ENCODE data around the gene NLRP1.

NLRP1 gene

DNA sequence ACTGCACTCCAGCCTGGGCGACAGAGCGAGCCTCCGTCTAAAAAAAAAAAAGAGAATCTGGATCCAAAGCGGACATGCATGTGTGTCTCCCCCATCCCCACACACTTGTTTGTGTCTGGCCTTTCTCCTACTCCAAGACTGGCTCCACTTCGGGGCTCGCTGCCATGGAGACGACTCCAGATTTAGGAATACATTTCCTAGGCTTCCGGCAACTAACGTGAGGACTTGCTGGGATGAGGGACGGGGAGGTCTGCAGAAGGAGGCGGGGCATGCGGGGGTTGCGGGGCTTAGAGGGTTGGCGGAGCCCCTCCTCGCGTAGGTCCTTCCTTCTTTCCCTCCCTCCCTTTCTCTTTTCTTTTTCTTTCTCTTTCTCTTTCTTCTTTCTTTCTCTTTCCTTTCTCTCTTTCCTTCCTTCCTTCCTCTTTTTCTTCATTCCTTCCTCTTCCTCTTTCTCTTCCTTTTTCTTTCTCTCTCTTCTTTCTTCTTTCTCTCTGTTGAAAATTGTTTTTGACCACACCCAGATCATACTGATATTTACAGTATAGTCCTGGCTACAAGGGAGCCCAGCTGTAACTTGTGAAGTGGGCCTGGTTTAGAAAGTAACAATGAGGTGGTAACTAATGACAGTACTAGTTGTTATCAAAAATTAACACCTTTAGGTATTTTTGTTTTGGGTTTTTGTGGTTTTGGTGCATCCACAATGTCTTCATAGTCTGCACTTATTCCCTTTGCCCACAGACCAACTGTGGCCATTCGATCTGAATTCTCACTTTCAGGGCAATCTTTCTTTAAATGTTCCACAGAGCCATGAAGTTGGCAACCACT, 72.7 kb downstream of the NLRP1 start:
- DNase-seq, result no peak

DNA sequence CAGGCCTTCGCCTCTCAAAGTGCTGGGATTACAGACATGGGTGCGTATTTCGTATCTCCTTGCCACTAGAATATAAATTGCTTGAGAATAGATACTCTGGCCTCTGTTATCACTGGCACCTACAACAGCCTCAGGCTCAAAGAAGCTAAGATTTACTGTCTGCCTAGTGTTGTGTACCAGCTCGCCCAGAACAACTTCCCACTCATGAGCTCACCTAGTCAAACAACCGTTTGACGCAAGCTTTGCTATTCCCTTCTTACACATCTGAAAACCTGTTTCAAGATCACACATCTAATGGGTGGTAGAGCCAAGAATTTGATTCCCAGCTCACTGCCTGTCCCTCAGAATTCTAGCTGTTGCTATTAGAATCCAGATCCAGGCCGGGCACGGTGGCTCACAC, 73.5 kb downstream of the NLRP1 start:
- DNase-seq, result no peak

DNA sequence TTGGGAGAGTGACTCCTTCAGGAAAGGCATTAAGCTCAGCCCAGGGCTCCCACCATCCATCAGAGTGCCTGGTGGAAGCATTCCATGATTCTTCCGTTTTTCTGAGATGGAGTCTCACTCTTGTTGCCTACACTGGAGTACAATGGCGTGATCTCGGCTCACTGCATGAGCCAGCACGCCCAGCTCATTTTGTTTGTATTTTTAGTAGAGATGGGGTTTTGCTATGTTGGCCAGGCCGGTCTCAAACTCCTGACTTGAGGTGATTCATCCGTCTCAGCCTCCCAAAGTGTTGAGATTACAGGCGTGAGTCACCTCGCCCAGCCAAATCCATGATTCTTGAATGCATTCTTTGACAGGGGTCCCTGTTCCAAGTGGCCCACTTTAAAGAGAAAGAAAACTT, 74.8 kb downstream of the NLRP1 start:
- no peak for DNase-seq

DNA sequence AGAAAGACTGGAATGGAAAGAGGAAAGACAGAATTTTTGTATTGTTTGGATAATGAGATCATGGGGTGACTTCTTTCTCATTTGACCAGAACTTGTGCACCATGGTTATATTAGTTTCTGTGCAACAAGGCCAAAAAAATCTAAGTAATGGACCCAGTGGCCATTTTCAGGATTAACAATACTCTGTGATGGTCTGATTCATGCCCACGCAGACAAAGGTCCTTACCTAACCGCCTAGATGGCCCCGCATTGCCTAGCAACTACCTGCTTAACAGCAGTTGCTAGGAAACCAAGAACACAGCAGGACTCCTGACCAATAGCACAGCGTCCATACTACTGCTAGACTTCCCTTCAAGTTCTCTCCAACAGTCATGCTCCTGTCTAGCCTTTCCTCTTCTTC, 75.5 kb downstream of the NLRP1 start:
- DNase-seq, result peak; percentile 52

DNA sequence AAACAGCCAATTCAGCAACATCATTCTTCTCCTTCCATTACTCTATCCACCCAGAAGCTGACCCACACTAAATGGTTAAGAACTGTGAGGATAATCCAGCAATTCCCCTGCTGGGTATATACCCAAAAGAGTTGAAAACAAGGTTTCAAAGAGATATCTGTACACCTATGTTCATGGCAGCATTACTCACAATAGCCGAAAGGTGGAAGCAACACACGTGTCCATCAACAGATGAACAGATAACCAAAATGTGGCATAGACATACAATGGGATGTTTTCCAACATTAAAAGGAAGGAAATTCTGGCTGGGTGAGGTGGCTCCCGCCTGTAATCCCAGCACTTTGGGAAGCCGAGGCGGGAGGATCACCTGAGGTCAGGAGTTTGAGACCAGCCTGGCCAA, 78.0 kb downstream of the NLRP1 start:
- DNase-seq, result no peak

DNA sequence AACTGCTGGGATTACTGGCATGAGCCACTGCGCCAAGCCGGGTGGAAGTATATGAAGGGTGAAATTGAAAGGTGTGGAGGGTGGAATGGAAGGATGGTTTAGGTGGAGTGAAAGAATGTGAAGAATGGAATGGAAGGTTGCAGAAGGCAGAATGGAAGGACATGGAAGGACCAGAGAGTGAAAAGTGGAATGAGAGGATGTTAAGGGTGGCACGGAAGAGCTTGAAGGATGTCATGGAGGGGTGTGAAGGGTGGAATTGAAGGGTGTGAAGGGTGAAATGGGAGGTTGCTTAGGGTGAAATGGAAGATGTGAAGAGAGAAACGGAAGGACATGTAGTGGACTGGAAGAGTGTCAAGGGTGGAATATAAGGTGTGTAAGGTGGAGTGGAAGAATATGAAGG, 81.8 kb downstream of the NLRP1 start:
- DNase-seq, result no peak

DNA sequence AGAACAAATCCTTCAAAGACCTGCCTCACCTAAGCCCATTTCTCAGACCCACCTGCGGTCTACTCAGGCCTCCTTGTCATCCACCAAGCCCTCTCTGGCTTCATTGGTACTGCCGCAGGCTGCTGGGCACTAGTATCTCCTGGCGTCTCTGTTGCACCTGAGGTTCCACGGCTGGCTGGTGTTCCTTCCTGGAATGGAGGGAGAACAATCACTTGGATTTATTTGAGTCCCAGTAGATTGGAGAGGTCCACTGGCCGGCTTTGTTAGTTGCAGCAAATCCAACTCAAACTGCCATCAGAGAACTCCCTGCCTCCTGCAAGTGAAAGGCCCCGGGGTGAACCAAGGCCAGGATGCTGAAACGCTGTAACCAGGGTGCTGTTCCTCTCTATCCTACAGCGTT, 82.6 kb downstream of the NLRP1 start:
- no peak for DNase-seq

DNA sequence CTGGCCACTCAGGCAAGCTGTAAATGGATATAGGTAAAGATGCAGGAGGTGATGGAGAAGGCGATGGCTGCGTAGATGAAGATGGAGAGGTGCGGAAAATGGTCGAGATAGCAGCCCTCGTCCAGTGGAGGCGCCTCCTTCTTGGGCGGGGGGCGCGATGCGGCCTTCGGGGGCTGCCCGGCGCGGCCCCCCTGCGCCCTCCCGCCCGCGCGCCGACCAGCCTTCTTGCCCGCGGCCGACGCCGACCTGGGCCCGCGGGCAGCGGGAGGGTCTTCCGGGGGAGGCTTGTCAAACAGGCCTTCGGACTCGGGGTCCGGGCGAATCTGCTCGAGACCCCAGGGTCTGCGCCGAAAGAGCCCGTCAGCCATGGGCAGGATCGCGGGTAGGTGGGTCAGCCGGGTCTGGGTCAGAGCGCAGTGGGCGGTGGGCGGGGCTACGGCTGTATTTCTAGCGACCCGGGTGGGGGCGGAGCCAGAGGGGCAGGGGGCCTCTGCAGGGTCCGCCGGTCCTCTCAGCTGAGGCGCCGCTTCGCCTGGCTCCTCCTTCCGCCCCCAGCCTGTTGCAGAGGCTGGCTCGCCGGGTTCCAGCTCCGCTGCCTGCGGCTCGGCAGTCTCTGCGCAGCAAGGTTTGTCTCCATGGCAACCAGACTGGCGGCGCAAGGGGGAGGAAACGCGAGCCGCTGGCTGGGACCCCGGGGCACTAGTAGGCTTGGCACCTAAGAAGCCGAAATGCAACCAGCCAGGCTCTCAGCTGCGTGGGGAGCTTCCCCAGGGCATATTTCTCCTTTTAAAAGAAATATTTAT, 83.5 kb downstream of the NLRP1 start:
- no peak for DNase-seq

DNA sequence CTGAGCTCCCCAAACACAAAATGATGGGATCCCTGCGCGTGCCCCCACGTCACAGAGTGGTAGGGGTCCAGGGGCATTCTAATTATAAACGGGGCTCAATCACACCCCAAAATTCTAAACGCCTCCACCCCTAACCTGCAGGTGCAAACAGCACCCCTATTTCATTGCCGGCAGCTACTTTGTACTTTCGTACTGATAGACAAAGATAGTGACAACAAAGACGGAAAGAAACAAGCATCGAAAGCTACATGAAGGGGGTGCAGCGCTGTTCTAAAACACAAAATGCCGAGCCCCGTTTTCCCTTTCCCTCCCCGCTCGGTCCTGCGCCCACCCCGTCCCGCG, 84.1 kb downstream of the NLRP1 start:
- no peak for DNase-seq

DNA sequence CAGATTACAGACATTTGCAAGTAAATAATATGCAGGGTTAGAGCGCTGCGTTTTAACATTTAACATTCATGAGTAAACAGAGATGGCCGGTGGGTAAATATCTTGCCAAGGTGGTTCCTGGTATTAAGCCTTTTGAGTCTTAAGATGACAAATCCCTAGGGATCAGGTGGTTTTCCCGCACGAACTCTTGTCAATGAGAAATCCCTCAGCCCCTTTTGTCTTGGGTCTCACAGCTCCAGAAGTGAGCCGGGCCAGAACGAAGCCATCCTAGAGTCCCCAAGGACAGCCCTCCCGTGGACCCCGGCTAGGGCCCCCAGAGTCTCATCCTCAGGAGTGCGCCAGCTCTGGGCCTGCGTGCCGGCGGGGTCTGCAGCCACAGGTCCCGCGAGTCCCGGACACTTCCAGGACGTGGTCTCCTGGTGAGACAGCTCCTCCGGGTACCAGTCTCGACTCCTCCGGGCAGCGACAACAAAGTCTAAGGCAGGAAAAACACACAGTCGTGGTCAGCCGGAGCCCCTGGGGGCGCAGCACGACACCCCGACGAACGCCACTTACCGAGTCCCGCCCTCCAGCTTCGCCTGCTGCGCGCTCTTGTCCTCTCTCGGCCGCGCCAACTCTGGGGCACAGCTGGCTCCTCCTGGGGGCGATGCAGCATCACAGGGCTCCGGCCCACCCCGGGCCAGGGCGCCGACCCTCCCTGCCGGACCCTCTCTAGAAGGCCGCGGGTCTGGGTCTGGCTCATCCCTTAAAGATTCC, 84.7 kb downstream of the NLRP1 start:
- no peak for DNase-seq

DNA sequence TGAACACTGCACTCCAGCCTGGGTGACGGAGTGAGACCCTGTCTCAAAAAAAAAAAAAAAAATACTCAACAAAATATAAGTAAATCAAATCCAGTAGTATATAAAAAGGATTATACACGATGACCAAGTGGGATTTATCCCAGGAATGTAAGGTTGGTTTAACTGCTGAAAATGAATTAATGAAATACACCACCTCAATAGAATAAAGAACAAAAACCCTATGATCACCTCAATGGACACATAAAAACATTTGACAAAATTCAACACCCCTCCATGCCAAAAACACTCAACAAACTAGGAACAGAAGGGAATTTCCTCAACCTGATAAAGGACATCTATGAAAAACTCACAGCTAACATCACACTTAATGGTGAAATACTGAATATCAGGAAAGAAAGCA, 91.3 kb downstream of the NLRP1 start:
- DNase-seq, result no peak

DNA sequence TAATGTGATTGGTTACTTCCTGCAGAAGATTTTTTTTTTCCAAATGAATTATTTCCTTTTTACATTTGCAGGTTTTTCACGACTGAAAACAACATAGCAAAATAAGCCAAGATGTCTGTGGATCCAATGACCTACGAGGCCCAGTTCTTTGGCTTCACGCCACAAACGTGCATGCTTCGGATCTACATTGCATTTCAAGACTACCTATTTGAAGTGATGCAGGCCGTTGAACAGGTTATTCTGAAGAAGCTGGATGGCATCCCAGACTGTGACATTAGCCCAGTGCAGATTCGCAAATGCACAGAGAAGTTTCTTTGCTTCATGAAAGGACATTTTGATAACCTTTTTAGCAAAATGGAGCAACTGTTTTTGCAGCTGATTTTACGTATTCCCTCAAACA, 95.6 kb downstream of the NLRP1 start:
- DNase-seq, result no peak

DNA sequence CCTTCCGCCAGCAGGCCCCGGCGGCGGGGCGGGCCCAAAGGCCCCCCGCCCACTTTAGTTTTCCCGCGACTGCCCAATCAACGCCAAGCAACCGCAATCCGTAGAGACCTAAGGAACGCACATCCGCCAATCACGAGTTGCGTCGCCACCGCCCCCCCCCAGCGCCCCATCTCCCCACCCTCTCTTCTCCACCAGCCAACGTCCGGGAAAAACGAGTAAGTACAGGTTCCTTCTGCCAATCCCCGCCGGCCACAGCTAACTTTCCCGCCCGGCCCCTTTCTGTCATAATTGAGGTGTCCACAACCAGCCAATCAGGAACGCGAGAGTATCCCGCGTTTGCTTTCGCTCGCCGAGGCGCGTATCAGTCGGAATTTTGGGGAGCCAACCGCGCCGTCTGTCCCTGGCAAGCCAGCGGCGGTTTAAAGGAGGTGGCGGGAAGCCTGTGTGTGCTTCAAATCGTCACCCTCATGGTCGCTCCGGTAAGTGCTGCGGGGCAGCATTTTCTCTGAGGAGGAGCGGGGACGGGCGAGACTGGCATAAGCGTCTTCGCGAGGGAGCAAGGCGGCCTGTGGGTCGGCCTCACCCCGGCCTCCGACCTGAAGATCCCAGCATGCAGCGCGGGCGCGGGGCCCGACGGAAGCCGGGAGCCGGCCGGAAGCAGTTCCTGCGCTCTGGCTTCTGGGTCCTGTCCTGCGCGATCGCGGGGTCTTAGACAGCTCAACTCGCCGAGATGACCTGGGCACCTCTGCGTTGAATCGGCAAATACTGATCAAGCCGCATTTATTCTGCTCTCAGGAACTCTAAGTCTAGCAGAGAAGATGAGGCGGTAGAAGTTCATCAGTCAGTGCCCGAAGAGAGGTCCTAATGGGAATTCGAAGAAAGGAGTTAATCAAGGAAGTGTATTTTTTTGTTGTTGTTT, 97.8 kb downstream of the NLRP1 start, which contains the start of gene MIS12:
Gene MIS12 (plus strand): TSS at position 361 of the 919 bp plus-strand sequence. CDS start 2,297 bp downstream, outside the sequence.
- DNase-seq, result peak; percentile 77

DNA sequence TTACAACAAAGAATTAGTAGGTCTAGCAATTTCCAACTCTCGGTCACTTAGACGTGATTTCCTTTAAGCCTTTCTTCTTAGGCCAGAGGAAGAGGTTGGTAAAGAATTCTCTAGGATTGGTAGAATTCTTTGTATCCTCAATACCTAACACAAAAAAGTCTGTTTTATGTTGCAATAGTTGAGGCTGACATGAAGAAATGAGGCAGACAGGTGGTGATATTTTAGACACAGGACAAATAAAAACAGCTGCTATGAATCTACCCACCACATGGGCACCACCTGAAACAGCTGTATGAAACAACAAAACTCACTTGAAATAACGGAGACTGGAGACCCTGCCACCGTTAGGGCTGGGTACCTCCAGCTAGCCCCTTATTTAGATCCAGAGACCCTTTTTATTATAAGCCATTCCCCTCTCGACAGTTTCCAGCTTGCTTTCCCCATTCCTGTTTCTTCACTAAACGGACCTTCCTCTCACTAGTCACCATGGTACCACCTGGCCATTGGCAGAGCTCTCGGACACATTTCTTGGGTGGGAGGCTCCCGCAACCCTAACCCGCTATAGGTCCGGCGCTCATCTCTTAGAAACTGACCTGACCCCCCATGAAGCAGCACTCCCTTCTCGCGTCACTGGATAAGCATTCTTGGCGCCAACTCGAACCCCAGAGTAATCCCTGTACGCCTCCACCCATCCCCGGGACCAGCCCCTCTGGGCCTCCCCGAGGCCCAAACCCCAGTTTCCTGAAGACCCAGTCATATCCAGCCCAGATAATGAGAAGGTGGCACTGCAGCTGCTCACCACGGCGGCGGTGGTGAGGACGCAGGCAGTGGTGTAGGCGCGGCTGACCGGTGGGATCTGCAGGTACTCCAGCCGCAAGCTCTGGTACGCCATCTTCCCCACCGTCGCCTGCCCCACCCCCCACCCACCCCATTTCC, 98.8 kb downstream of the NLRP1 start, which contains the start of gene DERL2:
Gene DERL2 (minus strand): TSS at position 909 of the 936 bp plus-strand sequence. CDS start 17 bp downstream, at position 892.
- no peak for DNase-seq

DNA sequence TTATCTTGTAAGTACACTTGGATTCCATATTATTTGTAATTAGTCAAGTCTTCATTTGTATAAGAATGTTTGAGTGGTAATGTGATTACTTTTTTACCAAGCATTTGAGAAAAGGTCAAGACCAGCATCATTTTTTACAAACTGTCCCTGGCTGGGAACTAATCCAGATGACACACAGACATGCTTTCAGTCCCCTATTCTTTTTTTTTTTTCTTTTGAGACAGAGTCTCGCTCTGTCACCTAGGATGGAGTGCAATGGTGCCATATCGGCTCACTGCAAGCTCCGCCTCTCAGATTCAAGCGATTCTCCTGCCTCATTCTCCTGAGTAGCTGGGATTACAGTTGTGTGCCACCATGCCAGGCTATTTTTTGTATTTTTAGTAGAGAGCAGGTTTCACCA, 102.9 kb downstream of the NLRP1 start:
- DNase-seq, result no peak

DNA sequence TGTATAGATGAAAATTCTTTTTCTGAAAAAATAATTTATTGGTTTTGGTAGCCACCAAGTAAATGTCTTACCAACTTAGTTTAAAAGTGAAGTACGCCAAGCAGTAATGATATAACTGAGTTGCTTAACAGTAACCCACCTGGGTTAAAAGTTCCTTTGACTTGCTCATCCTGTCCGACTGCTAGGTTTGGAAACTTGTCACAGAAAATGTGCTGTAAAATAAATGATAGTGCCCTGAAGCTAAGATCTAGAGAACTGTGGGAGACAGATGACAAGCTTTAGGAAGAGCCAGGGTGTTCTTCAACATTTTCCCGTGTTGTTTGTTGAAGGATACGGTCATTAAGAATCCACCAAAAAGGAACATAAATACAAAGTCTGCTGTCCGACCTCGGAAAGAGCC, 103.3 kb downstream of the NLRP1 start:
- no peak for DNase-seq

DNA sequence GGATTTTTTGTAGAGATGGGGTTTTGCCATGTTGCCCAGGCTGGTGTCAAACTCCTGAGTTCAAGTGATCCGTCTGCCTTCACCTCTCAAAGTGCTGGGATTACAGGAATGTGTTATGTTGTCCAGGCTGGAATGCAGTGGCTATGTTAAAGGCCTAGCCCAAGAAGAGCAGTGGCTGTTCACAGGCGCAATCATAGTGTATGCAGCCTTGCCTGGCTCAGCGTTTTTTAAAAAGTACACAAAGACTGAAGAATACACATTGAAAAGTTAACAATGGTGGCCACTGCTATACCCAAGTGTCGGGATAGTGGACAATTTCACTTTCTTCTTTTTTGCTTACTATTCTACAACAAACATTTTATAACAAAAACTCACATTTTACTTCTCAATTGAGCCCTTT, 105.3 kb downstream of the NLRP1 start:
- DNase-seq, result no peak

DNA sequence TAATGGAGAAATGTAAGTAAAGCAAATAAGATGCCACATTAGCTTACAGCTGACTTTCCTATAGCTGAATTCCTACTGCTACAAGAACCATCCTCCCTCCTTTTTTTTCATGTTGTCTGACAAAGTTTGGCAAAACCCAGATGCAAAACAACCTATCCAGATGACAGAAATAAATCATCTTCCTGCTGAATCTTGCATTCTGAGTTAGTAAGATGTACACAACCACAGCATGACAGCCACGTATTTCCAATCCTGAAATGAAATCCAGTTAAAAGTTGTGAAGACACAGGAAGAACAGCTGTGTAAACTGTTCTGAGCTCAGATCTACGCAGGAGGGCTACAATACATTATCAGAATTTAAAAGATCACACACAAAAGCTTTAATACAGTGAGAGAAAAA, 110.4 kb downstream of the NLRP1 start:
- DNase-seq, result no peak

DNA sequence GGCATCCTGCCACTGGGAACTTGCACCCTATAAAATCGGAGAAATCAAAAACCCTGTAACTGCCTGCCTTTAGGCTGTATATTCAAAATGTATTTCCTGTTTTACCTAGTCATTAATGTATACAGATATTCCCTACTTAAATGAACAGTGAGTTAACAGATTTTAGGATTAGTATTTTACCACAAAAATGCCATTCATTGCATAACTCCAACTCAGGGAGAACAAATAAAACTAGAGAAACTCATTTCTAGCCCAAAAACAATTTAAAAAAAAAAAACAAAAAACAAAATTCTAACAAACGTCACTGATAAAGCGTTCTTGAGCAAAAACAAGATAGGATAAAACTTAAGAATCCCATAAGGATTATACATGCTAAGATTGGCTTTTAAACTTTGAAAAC, 111.8 kb downstream of the NLRP1 start:
- DNase-seq, result no peak

DNA sequence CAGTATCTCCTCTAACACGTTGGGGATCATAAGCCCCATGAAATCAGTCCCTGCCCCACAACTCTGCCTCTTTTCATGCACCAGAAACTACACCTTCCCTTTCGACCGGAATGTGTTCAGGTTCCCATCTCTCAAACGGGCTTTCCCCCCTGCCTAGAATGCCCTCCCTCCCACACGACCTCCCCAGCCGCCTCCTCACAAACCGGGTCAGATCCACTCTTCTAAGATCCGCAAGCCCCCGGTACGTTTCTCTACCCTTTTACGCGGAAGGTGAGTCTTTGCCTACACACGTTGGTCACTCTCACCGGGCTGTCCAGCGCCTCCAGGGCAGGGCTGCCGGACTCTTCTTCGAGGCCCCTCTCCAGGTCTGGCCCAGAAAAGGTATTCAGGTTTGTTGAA, 116.2 kb downstream of the NLRP1 start:
- DNase-seq, result no peak

DNA sequence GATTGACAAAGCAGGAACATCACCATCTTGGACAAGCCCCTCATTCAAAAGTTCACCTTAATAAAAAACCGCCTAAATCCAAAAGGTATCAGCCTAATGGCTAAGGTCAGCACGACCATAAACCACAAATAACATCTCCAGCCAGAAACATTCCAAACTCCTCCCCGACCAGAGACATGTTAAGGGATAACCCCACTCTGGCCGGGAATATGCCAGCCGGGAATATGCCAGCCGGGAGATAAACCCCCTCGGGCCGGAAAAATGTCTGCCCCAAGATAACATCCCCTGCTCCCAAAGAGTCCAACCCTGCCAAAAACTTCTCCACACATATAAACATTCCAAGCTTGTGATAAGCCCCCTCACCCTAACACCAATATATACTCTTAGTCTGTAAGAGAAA, 116.9 kb downstream of the NLRP1 start:
- DNase-seq, result no peak

Data from NCI-H1417 treated with DMSO at 0.1 percent for 48 hours (cell line).